HG02943 (cell line): ENCODE data around the gene EQTN.

Source experiments
- ATAC-seq: cut with Tn5 transposase; IDR thresholded peaks from one replicate; pipeline ENCODE4 v1.9.1; 2021; ENCODE audit warnings: mild to moderate bottlenecking, low read depth, moderate library complexity; ENCODE audit not compliant: unreplicated experiment

EQTN gene

DNA sequence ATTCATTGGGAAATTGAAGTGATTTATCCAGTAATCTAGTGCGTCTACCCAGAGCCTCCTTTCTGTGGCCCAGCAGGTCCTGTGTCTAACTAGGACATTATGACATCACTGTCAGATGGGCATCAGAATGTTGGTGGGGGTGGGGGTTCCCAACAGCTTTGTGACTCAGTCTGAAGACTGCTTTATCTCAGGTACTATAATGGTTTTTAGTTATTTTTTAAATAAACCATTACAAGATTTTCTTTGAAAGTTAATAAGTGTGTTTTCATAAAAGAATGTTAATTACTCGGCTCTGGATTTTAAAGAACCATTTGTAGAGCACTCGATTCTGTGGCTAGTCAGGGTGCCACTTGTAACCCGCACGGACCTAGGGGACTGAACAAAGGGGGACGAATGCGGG is at the start of gene EQTN:
Gene EQTN (minus strand): TSS at position 101 of the 400 bp plus-strand sequence. CDS start 95 bp downstream, at position 6.
- no peak for ATAC-seq

DNA sequence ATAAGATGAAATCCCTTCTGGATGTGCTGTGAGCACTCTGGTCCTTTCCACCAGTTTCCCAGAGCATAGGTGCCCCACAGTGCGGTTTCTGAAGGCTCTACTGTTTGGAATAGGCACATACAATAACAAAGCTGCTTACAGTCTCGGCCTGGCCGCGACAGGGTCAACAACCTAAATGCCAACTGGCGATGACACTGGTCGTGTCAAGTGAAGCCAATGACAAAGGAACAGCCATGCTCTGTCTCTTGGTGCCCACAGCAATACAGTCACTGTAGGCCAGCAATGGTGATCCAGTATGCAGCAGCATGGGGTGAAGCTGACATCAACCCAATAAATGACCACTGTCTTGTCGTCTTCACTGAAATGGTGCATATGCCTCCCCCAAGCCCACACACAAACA is 47.8 kb upstream of the EQTN start:
- no peak for ATAC-seq

DNA sequence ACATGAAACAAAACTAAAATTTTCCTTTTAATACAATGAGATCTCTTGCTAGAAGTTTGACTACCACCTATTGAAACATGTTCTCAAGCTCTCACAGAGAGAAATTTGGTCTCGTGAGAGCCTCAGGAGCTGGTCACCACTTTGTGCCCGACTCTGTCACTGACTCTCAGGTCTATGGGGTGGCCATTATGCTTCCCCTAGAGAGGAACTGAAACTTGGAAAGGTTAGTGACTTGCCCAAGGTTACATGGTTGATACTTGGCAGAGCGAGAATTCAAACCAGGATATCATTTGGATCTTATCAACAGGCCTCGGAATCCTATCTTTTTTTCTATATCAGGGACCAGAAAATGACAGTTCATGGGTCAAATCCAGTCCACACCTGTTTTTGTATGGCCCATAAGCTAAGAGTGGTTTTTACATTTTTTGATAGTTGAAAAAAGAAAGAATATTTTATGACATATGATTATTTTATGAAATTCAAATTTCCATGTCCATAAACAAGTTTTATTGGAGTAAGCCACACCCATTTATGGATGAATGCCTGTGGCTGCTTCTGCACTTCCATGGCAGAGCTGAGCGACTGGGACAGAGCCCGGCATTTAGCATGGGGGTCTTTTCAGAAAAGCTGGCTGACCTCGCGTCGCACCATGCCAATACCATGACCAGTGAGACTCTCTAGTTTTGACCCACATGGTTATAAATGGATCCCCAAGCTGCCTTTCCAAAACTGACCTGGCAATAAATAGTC is 44.8 kb upstream of the EQTN start:
- ATAC-seq = no peak

DNA sequence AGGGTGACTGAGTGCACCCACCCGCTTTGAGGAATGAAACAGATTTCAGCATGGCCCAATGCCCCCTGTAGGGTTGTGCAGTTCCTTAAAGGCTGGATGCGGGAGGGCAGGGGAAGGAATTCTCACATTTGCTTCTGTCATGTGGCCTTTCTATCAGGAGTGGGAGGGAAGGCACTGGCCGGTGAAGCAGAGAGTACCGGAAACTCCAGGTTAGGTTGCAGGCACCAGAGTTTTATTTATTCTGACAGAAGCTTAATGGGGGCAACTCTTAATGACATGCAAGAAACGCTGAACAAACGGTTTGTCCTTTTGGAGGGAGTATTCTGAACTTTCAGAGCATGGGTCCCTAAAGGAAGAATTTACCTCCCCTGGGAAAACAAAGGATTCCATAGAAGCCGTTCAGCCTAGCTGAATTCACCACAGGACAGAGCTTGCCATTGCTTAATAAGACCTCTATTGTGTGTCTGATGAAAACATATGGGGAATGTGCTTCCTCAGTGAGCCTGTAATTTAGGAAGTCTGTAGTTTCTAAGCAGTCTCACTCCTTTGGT is 44.1 kb upstream of the EQTN start:
- no peak for ATAC-seq

DNA sequence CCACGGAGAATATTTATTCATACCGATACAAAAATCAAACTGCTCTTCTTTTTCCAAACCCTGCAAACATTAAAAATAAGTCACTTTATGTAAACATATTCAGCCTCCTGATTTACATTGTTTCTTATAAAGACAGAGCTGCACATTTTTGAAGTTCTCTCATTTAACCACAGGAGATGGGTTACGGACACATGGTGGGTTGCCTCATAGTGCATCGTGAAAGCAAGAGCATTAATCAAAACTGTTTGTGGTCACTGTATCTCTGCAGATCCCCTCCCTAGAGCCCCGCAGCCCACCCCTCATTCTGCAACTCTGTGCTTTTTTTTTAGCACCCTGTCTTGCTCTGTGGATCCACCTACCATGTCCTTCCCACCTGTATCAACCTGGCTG is 43.3 kb upstream of the EQTN start:
- no peak for ATAC-seq

DNA sequence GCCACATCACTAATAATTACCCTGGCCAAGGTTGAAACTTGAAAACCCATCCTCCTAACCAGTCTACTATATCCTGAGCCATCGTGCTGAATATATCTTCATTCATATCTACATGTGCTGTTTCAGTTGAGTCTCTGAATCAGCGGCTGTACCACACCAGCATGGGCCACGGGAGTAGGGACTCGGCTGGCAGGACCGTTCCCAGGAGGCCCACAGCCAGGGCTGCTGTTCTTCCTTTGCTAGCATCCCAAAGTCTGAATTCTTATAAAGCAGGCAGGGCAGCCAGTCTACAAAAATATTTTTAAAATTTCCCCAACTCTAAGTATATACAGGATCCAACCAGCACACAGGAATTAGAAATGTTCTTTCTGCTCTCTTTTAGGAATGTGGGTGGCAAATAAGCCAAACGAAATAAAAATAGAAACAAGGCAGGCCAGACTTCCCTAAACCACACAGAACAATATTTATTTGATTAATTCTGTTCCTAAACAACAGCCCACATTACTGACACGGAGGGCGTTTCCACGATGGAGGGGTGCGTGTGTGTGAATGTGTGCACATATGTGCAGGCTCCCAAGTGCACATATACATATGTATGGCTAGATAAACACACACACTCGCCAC is 42.8 kb upstream of the EQTN start:
- ATAC-seq = no peak

DNA sequence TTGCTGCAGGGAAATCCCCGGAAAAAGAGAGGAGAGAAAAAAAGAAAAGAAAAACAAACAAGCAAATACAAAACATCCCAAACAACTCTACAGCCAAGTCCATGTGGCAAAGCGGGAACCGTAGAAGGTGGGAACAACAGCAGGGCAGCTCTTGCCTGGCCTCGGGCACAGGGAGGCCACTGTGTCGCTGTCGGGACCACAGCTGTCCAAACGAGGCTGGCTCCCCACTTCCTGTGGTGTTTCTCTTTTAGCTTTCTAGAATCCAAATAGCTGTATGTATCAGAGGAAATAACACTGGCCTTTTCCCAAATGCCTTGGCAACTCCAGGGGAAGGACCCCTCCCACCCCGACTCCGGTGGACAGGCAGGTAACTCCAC is 41.6 kb upstream of the EQTN start:
- no peak for ATAC-seq

DNA sequence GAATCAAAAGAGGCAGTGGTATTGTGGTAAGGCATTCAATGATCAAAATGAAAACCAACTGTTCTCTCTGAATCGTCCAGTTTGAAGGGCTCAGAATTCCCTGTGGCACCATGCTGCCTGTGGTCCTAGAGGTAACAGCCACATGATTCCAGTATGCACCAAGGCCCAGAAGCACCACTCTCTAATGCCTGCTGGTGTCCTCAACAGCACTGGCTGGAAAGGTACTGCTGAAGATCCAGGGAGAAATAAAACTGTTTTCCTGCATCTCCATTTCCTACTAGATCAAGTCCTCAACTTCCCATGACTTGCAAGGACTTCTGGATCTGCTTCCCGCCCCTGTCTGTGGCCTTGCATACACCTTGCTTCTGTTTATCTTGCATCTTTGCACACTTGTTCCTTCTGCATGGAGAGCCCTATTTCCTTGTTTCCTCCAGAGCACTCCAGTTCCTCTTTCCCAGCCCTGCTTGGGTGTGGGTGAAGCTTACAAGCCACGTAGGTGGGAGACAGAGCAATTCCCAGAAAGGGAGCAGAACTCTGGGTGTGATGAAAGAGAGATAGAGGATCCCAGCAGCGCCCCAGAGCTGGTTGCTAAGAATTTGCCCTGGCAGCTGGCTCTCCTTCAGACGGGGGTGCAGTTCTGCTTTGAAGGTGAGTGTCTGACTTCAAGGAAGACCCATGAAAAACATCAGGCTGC is 41.0 kb upstream of the EQTN start:
- no peak for ATAC-seq

DNA sequence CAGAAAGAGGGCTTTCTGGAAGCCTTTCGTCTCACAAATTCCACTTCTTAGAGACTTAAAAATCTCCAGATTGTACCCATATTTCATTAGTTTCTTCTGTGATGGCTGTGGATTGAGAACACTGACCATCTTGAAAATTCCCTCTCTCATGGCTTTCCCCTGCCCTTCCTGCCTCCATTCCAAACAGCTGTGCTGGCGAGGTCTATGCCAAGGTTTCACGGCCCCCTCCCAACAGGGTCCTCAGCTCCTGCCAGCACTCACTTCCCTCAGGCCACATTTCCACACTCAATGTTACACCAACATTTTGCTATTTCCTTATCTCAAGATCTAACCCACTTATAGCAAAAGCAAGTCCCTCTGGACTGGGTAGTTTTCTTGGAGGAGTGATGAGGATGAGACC is 40.3 kb upstream of the EQTN start:
- no peak for ATAC-seq

DNA sequence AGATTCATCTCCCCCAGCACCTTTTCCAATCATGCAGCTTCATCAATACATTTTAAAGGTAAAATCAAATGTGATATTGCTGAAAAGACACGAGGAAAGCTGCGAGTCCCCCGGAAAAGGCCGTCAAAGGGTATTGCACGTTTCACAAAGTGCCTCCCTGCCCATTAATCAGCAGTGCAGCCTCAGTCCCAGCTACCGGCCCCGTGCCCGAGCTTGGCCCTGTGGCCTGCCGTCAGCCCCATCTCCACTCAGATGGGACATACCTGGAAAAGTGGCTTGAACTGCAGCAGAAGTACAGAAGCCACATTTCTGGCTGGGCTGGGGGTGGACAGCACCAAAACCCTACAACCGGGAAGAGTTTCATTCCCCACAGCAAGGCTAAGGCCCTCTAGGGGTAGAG is 39.9 kb upstream of the EQTN start:
- no peak for ATAC-seq

DNA sequence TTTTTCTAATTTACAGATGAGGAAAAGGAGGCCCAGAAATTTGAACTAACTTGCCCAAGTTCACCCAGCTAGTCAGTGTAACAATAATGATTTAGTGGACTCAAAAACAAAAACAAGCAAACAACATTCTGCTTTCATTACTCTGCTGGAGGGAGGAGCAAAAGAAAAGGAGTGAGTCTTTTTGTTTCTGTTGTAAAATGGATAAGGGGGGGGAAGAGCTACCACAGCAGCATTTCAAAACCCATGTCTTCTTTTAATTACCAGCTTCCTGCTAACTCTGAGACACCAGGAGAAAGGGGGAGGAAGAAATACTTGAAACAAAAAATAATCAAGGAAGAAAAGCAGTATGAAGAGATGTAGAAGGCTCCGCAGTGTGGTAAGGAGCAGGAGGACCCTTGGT is 39.2 kb upstream of the EQTN start:
- no peak for ATAC-seq

DNA sequence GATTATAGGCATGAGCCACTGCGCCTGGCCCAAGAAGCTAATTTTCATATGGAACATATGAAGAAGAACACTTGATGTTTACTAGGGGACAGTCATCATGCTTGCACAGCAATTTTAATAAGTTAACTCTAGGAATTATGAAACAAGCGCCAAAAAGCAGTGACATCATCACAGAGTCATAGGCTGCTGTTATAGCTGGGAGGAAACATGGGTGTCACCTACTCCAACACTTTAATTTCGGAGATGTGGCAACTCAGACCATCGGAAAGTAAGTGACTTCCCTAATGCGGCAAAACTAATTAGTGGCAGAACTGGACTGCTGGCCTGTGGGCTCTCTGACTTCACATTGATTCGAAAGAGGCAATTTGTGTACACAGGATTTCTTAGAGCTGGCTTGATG is 38.1 kb upstream of the EQTN start:
- no peak for ATAC-seq

DNA sequence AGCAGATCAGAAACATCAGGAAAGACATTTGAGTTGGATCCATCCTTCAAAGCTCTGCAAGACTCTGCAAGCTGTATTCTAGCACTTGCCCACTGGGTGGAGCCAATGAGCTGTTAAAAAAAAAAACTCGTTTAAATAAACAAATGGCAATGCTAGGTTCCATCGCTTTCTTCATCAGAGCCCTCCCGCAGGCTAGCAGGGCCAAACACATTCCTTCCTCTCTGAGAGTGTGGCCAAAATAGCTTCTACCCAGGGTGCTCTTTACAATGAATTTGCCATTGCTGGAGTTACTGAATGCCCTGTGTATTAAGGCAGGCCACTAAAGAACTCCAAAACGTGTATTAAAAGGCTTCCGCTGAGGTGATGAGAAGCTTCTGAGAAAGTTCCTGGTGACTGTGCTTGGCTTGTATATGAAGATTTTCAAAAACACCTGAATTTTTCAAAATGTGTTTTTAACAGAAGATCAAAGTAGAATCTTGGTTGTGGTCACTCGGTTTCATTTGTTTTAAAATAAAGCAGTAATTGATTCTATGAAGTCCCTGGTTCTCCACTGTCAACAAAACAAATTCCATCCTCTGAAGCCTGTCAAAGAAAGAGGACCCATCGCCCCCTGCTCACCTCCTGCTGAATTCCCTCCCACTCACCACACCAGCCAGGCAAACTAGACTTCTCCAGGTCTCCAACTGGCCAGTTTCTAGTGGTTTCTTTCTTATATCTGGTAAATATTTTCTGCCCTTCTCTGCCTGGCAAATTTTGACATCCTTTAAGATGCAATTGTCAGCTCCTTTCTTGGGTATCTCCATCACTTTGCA is 36.5 kb upstream of the EQTN start:
- peak; percentile 67 for ATAC-seq

DNA sequence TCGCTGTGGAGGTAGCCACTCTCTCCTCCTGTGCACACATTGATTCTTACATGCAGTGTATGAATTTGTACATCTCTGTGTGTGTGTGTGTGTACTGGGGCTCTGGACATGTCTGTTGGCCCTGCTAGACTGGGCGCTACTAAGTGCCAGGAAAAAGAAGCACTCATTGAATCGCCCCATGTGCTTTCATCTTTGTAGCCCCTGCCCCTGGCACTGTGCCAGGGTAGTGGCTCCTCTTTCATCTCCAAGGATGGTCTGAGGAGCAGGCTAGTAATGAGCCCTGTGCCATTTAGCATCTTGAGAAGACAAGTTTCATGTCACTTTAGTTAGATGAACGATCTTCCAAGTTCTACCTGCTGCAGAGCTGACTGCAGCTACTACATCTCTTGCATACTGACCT is 34.4 kb upstream of the EQTN start:
- no peak for ATAC-seq

DNA sequence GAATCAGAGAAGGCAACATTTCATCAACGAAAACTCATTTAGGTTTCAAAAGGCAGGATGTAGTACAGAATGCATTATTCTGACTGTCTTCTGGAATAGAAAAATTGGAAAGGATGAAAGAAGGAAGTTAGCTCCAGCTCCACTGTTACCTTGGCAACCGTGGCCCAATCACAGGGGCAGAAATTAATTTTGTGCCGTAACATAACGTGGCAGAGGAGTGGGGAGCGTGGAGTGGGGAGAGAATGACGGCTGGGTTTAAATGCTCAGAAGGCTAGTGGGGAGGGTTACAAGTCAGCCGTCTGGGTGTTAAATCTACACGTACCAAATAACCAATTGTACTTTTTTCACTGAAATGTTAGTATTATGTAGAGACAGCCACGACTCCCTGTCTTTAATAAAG is 32.3 kb upstream of the EQTN start:
- no peak for ATAC-seq

DNA sequence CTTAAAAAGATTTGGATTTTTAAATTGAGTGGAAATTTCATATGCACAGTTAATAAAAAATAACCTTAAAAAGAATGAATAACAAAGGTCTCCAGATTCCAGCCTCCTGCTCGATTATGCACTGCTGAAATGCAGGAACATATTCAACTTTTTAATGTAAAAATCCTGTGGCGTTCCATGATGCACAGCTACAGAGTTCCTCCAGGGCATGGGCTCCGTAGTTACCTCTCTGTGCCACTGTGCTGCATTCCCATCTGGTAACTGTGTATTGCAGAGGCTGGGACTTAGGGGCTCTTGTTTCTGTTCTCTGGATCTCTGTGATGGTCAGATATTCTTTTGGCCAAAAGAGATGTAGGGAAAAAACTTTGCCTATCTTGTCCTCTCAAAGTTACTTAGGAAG is 31.5 kb upstream of the EQTN start:
- no peak for ATAC-seq

DNA sequence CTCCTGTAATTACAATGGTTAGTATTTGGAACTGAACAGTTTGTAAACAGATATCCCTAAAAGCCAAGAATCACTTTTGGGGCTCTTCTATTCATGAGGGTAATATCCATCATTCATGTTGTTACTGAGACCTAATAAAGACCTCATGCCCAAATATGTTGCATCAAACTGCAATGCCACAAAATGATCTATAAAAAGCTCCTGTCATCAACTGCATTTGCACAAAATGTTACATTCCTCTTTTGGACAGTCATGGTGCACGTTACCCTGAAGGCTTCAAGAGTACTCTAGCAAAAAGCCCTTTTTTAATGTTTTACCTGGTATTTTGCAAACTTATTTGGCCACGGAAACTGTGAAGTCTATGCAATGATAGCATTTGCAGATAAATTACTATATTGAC is 14.2 kb upstream of the EQTN start:
- ATAC-seq = no peak

DNA sequence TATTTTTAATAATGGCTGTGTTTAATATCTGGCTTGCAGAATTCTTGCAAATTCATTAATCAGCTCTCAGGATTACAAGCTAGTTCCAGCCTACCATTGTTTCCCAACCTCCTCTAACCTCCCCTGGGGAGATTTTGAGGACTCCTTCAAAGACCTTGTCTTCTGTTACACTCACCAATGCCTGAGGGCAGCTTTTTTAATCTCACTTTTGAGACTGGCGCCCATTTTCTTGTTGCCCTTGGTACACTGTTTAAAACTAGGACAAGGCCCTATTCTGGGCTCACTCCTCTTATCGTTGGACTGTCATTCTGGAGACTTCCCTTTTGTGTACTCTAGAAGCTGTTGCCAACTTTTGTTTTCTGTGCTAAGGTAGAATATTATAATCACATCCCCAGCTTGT is 13.6 kb upstream of the EQTN start:
- no peak for ATAC-seq

DNA sequence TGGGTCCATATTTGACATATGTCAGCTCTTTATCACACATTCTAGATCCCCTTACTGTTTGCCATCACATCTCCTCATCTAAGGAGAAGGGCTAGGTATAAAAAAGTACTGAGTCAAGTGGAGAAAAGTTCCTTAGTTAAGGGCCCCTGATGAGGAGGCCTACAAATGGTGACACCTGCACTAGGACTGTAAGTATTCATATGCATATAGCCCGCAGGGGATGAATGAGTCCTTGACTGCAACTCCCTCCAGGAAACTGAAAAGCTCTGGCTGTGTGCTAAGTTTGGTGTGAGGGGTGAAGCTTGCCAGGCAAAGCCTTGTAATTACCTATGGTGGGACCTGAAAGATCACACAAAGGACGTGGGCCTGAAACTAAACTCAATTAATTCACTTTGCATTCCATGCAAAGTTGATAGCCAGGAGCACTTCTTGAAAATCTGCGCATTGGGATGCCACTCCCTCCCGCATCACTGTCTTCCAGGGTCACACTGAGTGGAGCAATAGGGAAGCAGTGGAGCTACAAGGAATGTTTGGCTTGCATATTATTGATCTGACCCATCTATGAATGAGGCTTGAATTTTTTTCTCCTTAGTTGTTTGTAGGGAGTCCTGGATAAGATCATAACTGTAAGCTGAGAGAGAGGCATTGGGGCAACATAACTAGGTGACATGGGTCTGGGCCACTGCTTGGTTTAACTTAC is 11.9 kb upstream of the EQTN start:
- no peak for ATAC-seq

DNA sequence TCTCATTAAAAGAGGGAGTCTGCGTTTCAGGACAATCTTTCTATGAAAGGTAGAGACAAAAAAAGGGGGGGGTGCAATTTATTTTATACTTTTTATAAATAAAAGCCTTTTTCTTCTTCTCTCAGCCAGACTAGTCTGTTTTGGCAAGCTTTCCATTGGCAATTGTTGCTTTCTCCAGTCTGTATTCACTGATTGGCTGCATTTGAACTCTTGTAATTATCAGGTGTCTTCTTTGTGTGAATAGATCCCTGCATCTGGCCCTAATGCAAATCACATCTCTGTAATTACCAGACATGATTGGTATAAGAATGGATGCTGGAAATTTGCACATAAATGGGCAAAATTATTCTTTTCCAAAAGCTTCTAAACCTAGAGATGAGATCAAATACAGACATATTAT is 7.6 kb upstream of the EQTN start:
- ATAC-seq = no peak
